AG04449 (cell line): ENCODE data around the gene DPYSL5.

Experiments used
- CTCF ChIA-PET: fragments of 350-600 bp; formaldehyde crosslinking; extraction: SDS; loops from one replicate; lab custom pipeline; 2021; ENCODE audit warnings: antibody characterized with exemption; lab: Yijun Ruan, JAX
- POLR2A ChIA-PET: fragments of 400-600, 350-600 bp; formaldehyde crosslinking; extraction: SDS; loops from one replicate; lab custom pipeline; 2020; ENCODE audit warnings: antibody characterized with exemption, inconsistent platforms; lab: Yijun Ruan, JAX
- DNase-seq: peaks from one replicate; pipeline ENCODE4 v3.0.0-alpha.2; 2010; ENCODE audit warnings: low read depth, low spot score
- H3K4me3 ChIP-seq: 2 replicates; pipeline ENCODE4 v1.5.1; 2011; ENCODE audit warnings: low read depth, mild to moderate bottlenecking, control low read depth, low read length
- CTCF ChIP-seq: IDR thresholded peaks from one replicate; pipeline ENCODE4 v1.5.1; 2011; ENCODE audit warnings: mild to moderate bottlenecking, moderate library complexity, low read length, control low read depth, inconsistent platforms; ENCODE audit not compliant: insufficient read depth; ENCODE audit errors: missing control alignments

Gene DPYSL5

GRCh38 chr2:26905341-26906198 is 57.6 kb downstream of the DPYSL5 start:
- ChIA-PET CTCF (no interaction called here), POLR2A (no interaction called here)
- DNase-seq: no peak
- no peak overlapping the region for H3K4me3 ChIP-seq
- TF ChIP-seq CTCF: no peak

- ChIA-PET POLR2A (no interaction called here), CTCF (interaction anchor here (1.1 to 1.8 kb wide), 3 partner anchors 15 to 62 kb away, joined by 3 to 5 read pairs (median 4); no protein-coding TSS in a partner anchor)
- DNase-seq: no peak
- no peak overlapping the region for H3K4me3 ChIP-seq
- no peak for TF ChIP-seq CTCF
Observed at GRCh38 chr2:26907416-26907815, 59.5 kb downstream of the DPYSL5 start.

- CTCF ChIA-PET: interaction anchor here (1.0 to 1.3 kb wide), 3 partner anchors 33 to 64 kb away, joined by 3 read pairs; no protein-coding TSS in a partner anchor
- no peak for DNase-seq
- POLR2A ChIA-PET: no interaction called here
- no peak overlapping the region for H3K4me3 ChIP-seq
- no peak for TF ChIP-seq CTCF
Observed at GRCh38 chr2:26910176-26910575, 62.2 kb downstream of the DPYSL5 start.

GRCh38 chr2:26911911-26912861 is 64.3 kb downstream of the DPYSL5 start:
- no peak overlapping the region for H3K4me3 ChIP-seq
- no peak for TF ChIP-seq CTCF
- ChIA-PET CTCF (interaction anchor here (1.9 kb wide), 1 partner anchor 10 kb away, joined by 11 read pairs; no protein-coding TSS in a partner anchor), POLR2A (no interaction called here)
- DNase-seq: no peak

GRCh38 chr2:26913606-26913998 is 65.7 kb downstream of the DPYSL5 start:
- ChIA-PET CTCF (interaction anchor here (1.9 kb wide), 1 partner anchor 9 kb away, joined by 11 read pairs; no protein-coding TSS in a partner anchor), POLR2A (no interaction called here)
- H3K4me3 ChIP-seq: no peak overlapping the region
- DNase-seq: peak; percentile 34
- no peak for TF ChIP-seq CTCF
